Panc1 (cell line): ENCODE data around the gene DOCK8. TPM values are rescaled to one million over a fixed set of nuclear protein-coding genes. Genes with fewer than 3 reads are reported as not detected.

Source experiments
- ATAC-seq: fragments of 200-7000 bp; cut with Tn5 transposase; 2 replicates; pipeline ENCODE4 v1.9.1; 2020; ENCODE audit warnings: mild to moderate bottlenecking, moderate library complexity
- BruUV-seq: library from RNA; stranded (reverse); fragments of 400-500 nt; replicated peaks from 2 replicates; lab custom pipeline; 2021; lab: Mats Ljungman, UMichigan
- CTCF ChIA-PET: fragments of 300-600 bp; sonication (Branson Sonifier 250); formaldehyde crosslinking; loops from one replicate; lab custom pipeline; 2022; ENCODE audit warnings: antibody characterized with exemption; lab: Charles Lee
- POLR2A ChIA-PET: fragments of 300-600 bp; sonication (Branson Sonifier 250); formaldehyde crosslinking; loops from one replicate; lab custom pipeline; 2022; ENCODE audit warnings: antibody characterized with exemption; lab: Charles Lee
- DNase-seq: peaks from one replicate; pipeline ENCODE4 v3.0.0-alpha.2; 2010; ENCODE audit warnings: low read depth, low spot score
- H3K27ac ChIP-seq: 2 replicates; pipeline ENCODE4 v1.5.1; 2011; ENCODE audit warnings: mild to moderate bottlenecking, low read length, inconsistent platforms
- H3K27me3 ChIP-seq: fragments of 200-500 bp; sonication (Bioruptor generic); 2 replicates; pipeline ENCODE4 v1.6.0; 2014; ENCODE audit warnings: low read length, inconsistent platforms; ENCODE audit not compliant: control insufficient read depth, insufficient read depth
- H3K36me3 ChIP-seq: fragments of 200-500 bp; sonication (Bioruptor generic); 2 replicates; pipeline ENCODE4 v1.5.1; 2014; ENCODE audit warnings: inconsistent platforms, mild to moderate bottlenecking, low read length, moderate library complexity; ENCODE audit not compliant: control insufficient read depth, insufficient read depth
- H3K4me1 ChIP-seq: 2 replicates; pipeline ENCODE4 v1.5.1; 2011; ENCODE audit warnings: inconsistent platforms, mild to moderate bottlenecking, low read length, moderate library complexity; ENCODE audit not compliant: control insufficient read depth, insufficient read depth
- H3K4me3 ChIP-seq, 2 experiments: 2 replicates each; pipeline ENCODE4 v1.5.1; 2011 to 2012; ENCODE audit warnings: low read depth in 2 of 2, low read length in 2 of 2, mild to moderate bottlenecking in 2 of 2, inconsistent platforms in 1 of 2, moderate library complexity in 1 of 2
- H3K9me3 ChIP-seq: fragments of 200-500 bp; sonication (Bioruptor generic); 2 replicates; pipeline ENCODE4 v1.5.1; 2014; ENCODE audit warnings: low read depth, mild to moderate bottlenecking, inconsistent platforms, low read length, moderate library complexity; ENCODE audit not compliant: control insufficient read depth, insufficient read depth
- POLR2AphosphoS5 ChIP-seq: IDR thresholded peaks from 2 replicates; pipeline ENCODE4 v1.6.1; 2012; ENCODE audit warnings: mild to moderate bottlenecking, low read depth, low read length, moderate library complexity
- SIN3A ChIP-seq: IDR thresholded peaks from 2 replicates; pipeline ENCODE4 v1.6.1; 2012; ENCODE audit warnings: low read depth, mild to moderate bottlenecking, low read length, moderate library complexity, borderline replicate concordance; ENCODE audit not compliant: insufficient read depth
- TCF7L2 ChIP-seq: IDR thresholded peaks from 2 replicates; pipeline ENCODE4 v1.6.1; 2011; ENCODE audit warnings: mild to moderate bottlenecking, low read depth, low read length, inconsistent platforms
- in situ Hi-C: cut with HindIII; loops from 2 replicates; pipeline ENCODE4 v1.10.0; 2016; ENCODE audit warnings: low sequenced_read_pairs, low pct_unique_long_range_greater_than_20kb
- intact Hi-C: fragments of 100-400 bp; cut with micrococcal nuclease; formaldehyde crosslinking; loops from one replicate; pipeline ENCODE4 v1.10.0; 2022; ENCODE audit not compliant: unreplicated experiment
- total RNA-seq: library from RNA; stranded (reverse); gene quantifications from one replicate; pipeline ENCODE4 v1.2.1, GENCODE V29; 2021; ENCODE audit not compliant: unreplicated experiment
- TF ChIP-seq, protein P1 (sequence below), 2 experiments: IDR thresholded peaks; 2 replicates each; pipeline ENCODE4 v1.6.1; 2011 to 2012; ENCODE audit warnings: low read depth in 2 of 2, control low read depth in 1 of 2, low read length in 1 of 2, mild to moderate bottlenecking in 1 of 2, moderate library complexity in 1 of 2; ENCODE audit not compliant: insufficient read depth in 1 of 2
- TF ChIP-seq, protein P2 (sequence below): fragments of 450-650 bp; IDR thresholded peaks from 2 replicates; pipeline ENCODE4 v1.5.1; 2017; ENCODE audit warnings: mild to moderate bottlenecking

Gene DOCK8
- total RNA-seq, 1 experiment from 2014 or later = 1.4 TPM

DNA sequence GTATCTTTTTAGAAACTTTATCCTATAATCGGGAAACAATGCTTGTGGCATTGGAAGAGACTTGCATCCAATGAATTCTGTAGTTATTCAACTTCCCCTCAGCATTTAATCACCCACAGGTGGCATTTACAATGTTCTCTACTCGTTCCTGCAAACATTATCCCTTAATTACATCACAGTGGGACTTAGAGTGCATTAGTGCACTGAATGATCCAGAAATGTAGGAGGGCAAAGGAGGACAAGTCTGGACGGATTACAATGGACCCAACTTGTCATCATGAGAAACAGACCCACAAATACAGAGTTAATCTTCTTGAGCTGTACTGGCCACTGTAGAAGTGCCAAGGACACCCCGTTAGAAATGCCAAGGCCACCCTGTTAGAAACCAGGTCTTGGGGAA, 129.1 kb downstream of the DOCK8 start:
- BruUV-seq = no TSS peak
- no peaks in the 10 kb centered on the region for H3K36me3 ChIP-seq
- H3K4me3 ChIP-seq = no peak overlapping the region
- H3K9me3 ChIP-seq = no peaks in the 10 kb centered on the region
- CTCF ChIA-PET = no interaction called here
- intact Hi-C loops = no loop called here
- ATAC-seq (no peak), DNase-seq (no peak)
- in situ Hi-C loops = no loop called here
- POLR2A ChIA-PET = no interaction called here
- H3K4me1 ChIP-seq = no peaks in the 10 kb centered on the region
- no peak for TF ChIP-seq SIN3A
- TF ChIP-seq, protein P1, sequence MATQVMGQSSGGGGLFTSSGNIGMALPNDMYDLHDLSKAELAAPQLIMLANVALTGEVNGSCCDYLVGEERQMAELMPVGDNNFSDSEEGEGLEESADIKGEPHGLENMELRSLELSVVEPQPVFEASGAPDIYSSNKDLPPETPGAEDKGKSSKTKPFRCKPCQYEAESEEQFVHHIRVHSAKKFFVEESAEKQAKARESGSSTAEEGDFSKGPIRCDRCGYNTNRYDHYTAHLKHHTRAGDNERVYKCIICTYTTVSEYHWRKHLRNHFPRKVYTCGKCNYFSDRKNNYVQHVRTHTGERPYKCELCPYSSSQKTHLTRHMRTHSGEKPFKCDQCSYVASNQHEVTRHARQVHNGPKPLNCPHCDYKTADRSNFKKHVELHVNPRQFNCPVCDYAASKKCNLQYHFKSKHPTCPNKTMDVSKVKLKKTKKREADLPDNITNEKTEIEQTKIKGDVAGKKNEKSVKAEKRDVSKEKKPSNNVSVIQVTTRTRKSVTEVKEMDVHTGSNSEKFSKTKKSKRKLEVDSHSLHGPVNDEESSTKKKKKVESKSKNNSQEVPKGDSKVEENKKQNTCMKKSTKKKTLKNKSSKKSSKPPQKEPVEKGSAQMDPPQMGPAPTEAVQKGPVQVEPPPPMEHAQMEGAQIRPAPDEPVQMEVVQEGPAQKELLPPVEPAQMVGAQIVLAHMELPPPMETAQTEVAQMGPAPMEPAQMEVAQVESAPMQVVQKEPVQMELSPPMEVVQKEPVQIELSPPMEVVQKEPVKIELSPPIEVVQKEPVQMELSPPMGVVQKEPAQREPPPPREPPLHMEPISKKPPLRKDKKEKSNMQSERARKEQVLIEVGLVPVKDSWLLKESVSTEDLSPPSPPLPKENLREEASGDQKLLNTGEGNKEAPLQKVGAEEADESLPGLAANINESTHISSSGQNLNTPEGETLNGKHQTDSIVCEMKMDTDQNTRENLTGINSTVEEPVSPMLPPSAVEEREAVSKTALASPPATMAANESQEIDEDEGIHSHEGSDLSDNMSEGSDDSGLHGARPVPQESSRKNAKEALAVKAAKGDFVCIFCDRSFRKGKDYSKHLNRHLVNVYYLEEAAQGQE (IDR thresholded peaks at IDR 0.05; ENCODE audit: insufficient read depth in 1 of 2, low read depth in 2 of 2, low read length in 1 of 2) = no peak
- TF ChIP-seq, protein P2, sequence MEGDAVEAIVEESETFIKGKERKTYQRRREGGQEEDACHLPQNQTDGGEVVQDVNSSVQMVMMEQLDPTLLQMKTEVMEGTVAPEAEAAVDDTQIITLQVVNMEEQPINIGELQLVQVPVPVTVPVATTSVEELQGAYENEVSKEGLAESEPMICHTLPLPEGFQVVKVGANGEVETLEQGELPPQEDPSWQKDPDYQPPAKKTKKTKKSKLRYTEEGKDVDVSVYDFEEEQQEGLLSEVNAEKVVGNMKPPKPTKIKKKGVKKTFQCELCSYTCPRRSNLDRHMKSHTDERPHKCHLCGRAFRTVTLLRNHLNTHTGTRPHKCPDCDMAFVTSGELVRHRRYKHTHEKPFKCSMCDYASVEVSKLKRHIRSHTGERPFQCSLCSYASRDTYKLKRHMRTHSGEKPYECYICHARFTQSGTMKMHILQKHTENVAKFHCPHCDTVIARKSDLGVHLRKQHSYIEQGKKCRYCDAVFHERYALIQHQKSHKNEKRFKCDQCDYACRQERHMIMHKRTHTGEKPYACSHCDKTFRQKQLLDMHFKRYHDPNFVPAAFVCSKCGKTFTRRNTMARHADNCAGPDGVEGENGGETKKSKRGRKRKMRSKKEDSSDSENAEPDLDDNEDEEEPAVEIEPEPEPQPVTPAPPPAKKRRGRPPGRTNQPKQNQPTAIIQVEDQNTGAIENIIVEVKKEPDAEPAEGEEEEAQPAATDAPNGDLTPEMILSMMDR = no peak
- TF ChIP-seq TCF7L2 = no peak
- TF ChIP-seq POLR2AphosphoS5 = no peak
- no peaks in the 10 kb centered on the region for H3K27me3 ChIP-seq
- no peak overlapping the region for H3K27ac ChIP-seq

DNA sequence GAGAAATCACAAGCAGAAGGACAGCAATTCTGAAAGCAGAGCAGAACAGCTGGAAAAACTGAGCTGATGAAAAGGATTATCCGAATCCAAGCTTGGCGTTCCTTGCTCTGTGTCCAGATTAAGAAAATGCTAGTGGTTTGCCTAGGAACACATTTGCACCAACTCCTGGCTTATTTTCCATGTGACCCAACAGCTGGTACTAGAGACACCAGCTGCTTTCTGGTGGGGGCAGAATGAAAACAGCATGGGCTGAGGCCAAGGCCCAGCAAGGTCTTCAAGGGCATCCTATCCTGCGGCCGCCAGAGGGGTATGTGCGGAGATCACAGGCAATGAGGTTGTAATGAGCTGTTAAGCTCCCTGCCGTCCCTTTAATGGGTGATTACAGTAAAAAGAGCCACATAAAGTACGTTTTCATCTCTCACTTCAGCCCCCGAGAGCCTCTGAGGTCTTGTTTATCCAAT, 131.5 kb downstream of the DOCK8 start:
- Histone ChIP-seq H3K4me1 (no peaks in the 10 kb centered on the region), H3K27me3 (no peaks in the 10 kb centered on the region), H3K9me3 (no peaks in the 10 kb centered on the region), H3K4me3 (no peak overlapping the region), H3K36me3 (no peaks in the 10 kb centered on the region), H3K27ac (no peak overlapping the region)
- in situ Hi-C loops (no loop called here), intact Hi-C loops (no loop called here)
- ChIA-PET POLR2A (no interaction called here), CTCF (no interaction called here)
- DNase-seq = no peak
- BruUV-seq = no TSS peak
- TF ChIP-seq, protein P1 (IDR thresholded peaks at IDR 0.05; ENCODE audit: insufficient read depth in 1 of 2, low read depth in 2 of 2, low read length in 1 of 2) = no peak
- TF ChIP-seq, protein P2 = no peak
- TF ChIP-seq TCF7L2 = no peak
- no peak for TF ChIP-seq SIN3A
- no peak for TF ChIP-seq POLR2AphosphoS5
- ATAC-seq = no peak
